Thoracic aorta (tissue), 2 donors: ENCODE measurements around the gene CHL1. TPM values are rescaled to one million over a fixed set of nuclear protein-coding genes. Genes with fewer than 3 reads are reported as not detected.

Experiments
- ATAC-seq: fragments of 150-250 bp; one replicate; pipeline ENCODE4 v1.8.0; 2017; ENCODE audit warnings: low read depth; ENCODE audit not compliant: insufficient number of reproducible peaks, low FRiP score
- DNase-seq: peaks from one replicate; pipeline ENCODE4 v3.0.0-alpha.2; 2020; ENCODE audit warnings: low spot score
- H3K27ac ChIP-seq, 2 donors: fragments of 200-600 bp; sonication (generic); 1 replicate in 1 of 2; 2 replicates in 1 of 2; pipeline ENCODE4 v1.5.1; 2016; ENCODE audit warnings: mild to moderate bottlenecking in 2 of 2, moderate library complexity in 2 of 2
- H3K27me3 ChIP-seq: fragments of 200-600 bp; sonication (generic); replicated peaks from 2 replicates; pipeline ENCODE4 v1.6.0; 2016; ENCODE audit warnings: mild to moderate bottlenecking; ENCODE audit not compliant: insufficient read depth
- H3K36me3 ChIP-seq: fragments of 200-600 bp; sonication (generic); one replicate; pipeline ENCODE4 v1.5.1; 2016
- H3K4me1 ChIP-seq, 2 donors: fragments of 200-600 bp; sonication (generic); 1 replicate in 1 of 2; 2 replicates in 1 of 2; pipeline versions ENCODE4 v1.5.1 to v1.6.0; 2016; ENCODE audit warnings: low read depth in 2 of 2, mild to moderate bottlenecking in 1 of 2; ENCODE audit not compliant: control insufficient read depth in 1 of 2
- H3K4me3 ChIP-seq: fragments of 200-600 bp; sonication (generic); 2 replicates; pipeline ENCODE4 v1.5.1; 2016; ENCODE audit warnings: mild to moderate bottlenecking
- H3K9me3 ChIP-seq: fragments of 200-600 bp; sonication (generic); 2 replicates; pipeline ENCODE4 v1.5.1; 2016
- CTCF ChIP-seq: fragments of 200-600 bp; sonication (generic); IDR thresholded peaks from one replicate; pipeline ENCODE4 v1.5.1; 2019; ENCODE audit warnings: antibody characterized with exemption
- total RNA-seq, 2 donors: library from RNA; depleted of rRNA; stranded (reverse); fragments of >200 nt; gene quantifications; one replicate each; pipeline versions ENCODE4 v1.1.0 to v1.2.3, GENCODE V29; 2016

The CHL1 gene
- total RNA-seq, 2 donors from 2014 or later: 2.0 to 7.5 TPM

- Histone ChIP-seq H3K9me3 (no peaks in the 10 kb centered on the region), H3K4me3 (no peak overlapping the region), H3K27me3 (no peaks in the 10 kb centered on the region), H3K27ac (no peak overlapping the region), H3K36me3 (no peaks in the 10 kb centered on the region), H3K4me1 (no peaks in the 10 kb centered on the region)
- no peak for TF ChIP-seq CTCF
- ATAC-seq (no peak), DNase-seq (no peak)
Measured at GRCh38 chr3:394775-395174, 198.2 kb downstream of the CHL1 start.

GRCh38 chr3:396293-396692 is 199.7 kb downstream of the CHL1 start:
- Histone ChIP-seq H3K27me3 (no peaks in the 10 kb centered on the region), H3K9me3 (no peaks in the 10 kb centered on the region), H3K36me3 (no peaks in the 10 kb centered on the region), H3K4me1 (no peaks in the 10 kb centered on the region), H3K27ac (no peak overlapping the region), H3K4me3 (no peak overlapping the region)
- no peak for TF ChIP-seq CTCF
- no peak for DNase-seq
- no peak for ATAC-seq

GRCh38 chr3:399647-400046 is 203.1 kb downstream of the CHL1 start:
- H3K27ac ChIP-seq: no peak overlapping the region
- H3K27me3 ChIP-seq: no peaks in the 10 kb centered on the region
- H3K9me3 ChIP-seq: no peaks in the 10 kb centered on the region
- ATAC-seq (no peak), DNase-seq (no peak)
- no peak overlapping the region for H3K4me3 ChIP-seq
- H3K4me1 ChIP-seq: no peaks in the 10 kb centered on the region
- H3K36me3 ChIP-seq: no peaks in the 10 kb centered on the region
- no peak for TF ChIP-seq CTCF

- no peak for TF ChIP-seq CTCF
- H3K27me3 ChIP-seq: no peaks in the 10 kb centered on the region
- no peak for ATAC-seq
- no peak for DNase-seq
- no peaks in the 10 kb centered on the region for H3K9me3 ChIP-seq
- no peaks in the 10 kb centered on the region for H3K36me3 ChIP-seq
- no peak overlapping the region for H3K4me3 ChIP-seq
- no peaks in the 10 kb centered on the region for H3K4me1 ChIP-seq
- no peak overlapping the region for H3K27ac ChIP-seq
Measured at GRCh38 chr3:403826-404225, 207.3 kb downstream of the CHL1 start.

- DNase-seq (no peak), ATAC-seq (no peak)
- no peak for TF ChIP-seq CTCF
- Histone ChIP-seq H3K27ac (no peak overlapping the region), H3K4me1 (no peaks in the 10 kb centered on the region), H3K27me3 (no peaks in the 10 kb centered on the region), H3K4me3 (no peak overlapping the region), H3K9me3 (no peaks in the 10 kb centered on the region), H3K36me3 (no peaks in the 10 kb centered on the region)
Measured at GRCh38 chr3:409011-409410, 212.4 kb downstream of the CHL1 start.
